Left lung (tissue), 14 donors: ENCODE data around the gene GPR26. TPM values are rescaled to one million over a fixed set of nuclear protein-coding genes. Genes with fewer than 3 reads are reported as not detected.

Source experiments
- ATAC-seq: fragments of 200-7000 bp; cut with Tn5 transposase; one replicate; pipeline ENCODE4 v1.9.1; 2020; ENCODE audit warnings: moderate library complexity
- DNase-seq, 4 donors: peaks; one replicate each; pipeline ENCODE4 v3.0.0-alpha.2; 2013 to 2020
- H3K27ac ChIP-seq, 2 donors: fragments of 200-600 bp; sonication (generic) in 1 of 2; one replicate each; pipeline versions ENCODE4 v1.5.0 to v1.8.0; 2020 to 2021
- H3K27me3 ChIP-seq, 2 donors: fragments of 200-600 bp; sonication (generic) in 1 of 2; one replicate each; pipeline versions ENCODE4 v1.5.0 to v1.8.0; 2020 to 2021
- H3K36me3 ChIP-seq, 2 donors: fragments of 200-600 bp; sonication (generic) in 1 of 2; one replicate each; pipeline versions ENCODE4 v1.5.0 to v1.8.0; 2020 to 2021
- H3K4me1 ChIP-seq, 2 donors: fragments of 200-600 bp; one replicate each; pipeline ENCODE4 v1.8.0; 2021
- H3K4me3 ChIP-seq, 2 donors: fragments of 200-600 bp; sonication (generic) in 1 of 2; one replicate each; pipeline versions ENCODE4 v1.5.0 to v1.8.0; 2020 to 2021; ENCODE audit warnings: mild to moderate bottlenecking in 1 of 2
- H3K9me3 ChIP-seq, 2 donors: fragments of 200-600 bp; sonication (generic) in 1 of 2; one replicate each; pipeline versions ENCODE4 v1.5.0 to v1.8.0; 2020 to 2021
- CTCF ChIP-seq, 2 donors: fragments of 200-600 bp; sonication (generic) in 1 of 2; IDR thresholded peaks; one replicate each; pipeline versions ENCODE4 v1.5.0 to v1.8.0; 2021; ENCODE audit warnings: antibody characterized with exemption in 2 of 2
- intact Hi-C, 2 donors: fragments of 100-400 bp; cut with DNase I; formaldehyde crosslinking; loops; one replicate each; pipeline versions ENCODE4 v1.11.2 to v1.14.2; 2022
- long read RNA-seq, 12 donors: library from polyadenylated mRNA in 2 of 12; unstranded in 2 of 12; transcript quantifications; one replicate each; pipeline ENCODE4 v2.0.0 and lab custom pipeline, GENCODE V29; 2019 to 2026
- polyA plus RNA-seq, 6 donors: library from polyadenylated mRNA; unstranded; fragments of 120-200 nt; gene quantifications; one replicate each; pipeline ENCODE4 v1.2.1, GENCODE V29; 2013; ENCODE audit not compliant: insufficient read length in 6 of 6
- total RNA-seq, 2 donors: library from RNA; stranded (reverse); fragmentation: NEBNext Ultra II Directional; extraction: Animal tissue kit (Norgen Biotek cat#: 25700); gene quantifications; one replicate each; pipeline ENCODE4 v1.2.1, GENCODE V29; 2021
- donor health status: DM: no; HTN: yes; CAD: no.
- donor health status: DM: no; HTN: no; CAD: no.

Gene GPR26
- total RNA-seq: not detected
- under 1 TPM in 1 of 6 donors, not detected in 5; 0.01 TPM for polyA plus RNA-seq
- long read RNA-seq, donor 1: 0 reads
- long read RNA-seq, donor 2: 0 reads
- long read RNA-seq, donor 3: 0 reads
- long read RNA-seq, donor 4: 0 reads
- long read RNA-seq, donor 5: 0 reads
- long read RNA-seq, donor 6: 0 reads
- long read RNA-seq, donor 7: 0 reads
- long read RNA-seq, donor 8: 0 reads
- long read RNA-seq, donor 9: 0 reads
- long read RNA-seq, donor 10: 0 reads
- long read RNA-seq, donor 11, full-length matches to known transcripts: 5 of 5 reads
- long read RNA-seq, donor 11, partial matches to known transcripts: 0 of 5 reads
- long read RNA-seq, donor 11, other reads (novel, unspliced or antisense): 0 of 5 reads
- long read RNA-seq, donor 12: 0 reads

GRCh38 chr10:123666318-123667236 lies at the start of gene GPR26:
GPR26 (plus strand) TSS chr10:123666355; CDS start chr10:123666408, 53 bp downstream.
- no peaks in the 10 kb centered on the region for H3K9me3 ChIP-seq
- H3K27ac ChIP-seq: no peak within 1 kb of the TSS
- no peak for ATAC-seq
- no peak within 1 kb of the TSS for H3K4me3 ChIP-seq
- peaks cover 10 to 83% of the 10 kb centered on the region in 2 donors for H3K27me3 ChIP-seq
- TF ChIP-seq CTCF (IDR thresholded peaks at IDR 0.05): no peak
- DNase-seq: no peak
- H3K36me3 ChIP-seq: no peaks in the 10 kb centered on the region
- no peaks in the 10 kb centered on the region for H3K4me1 ChIP-seq
- intact Hi-C loops: no loop called here

- intact Hi-C loops: no loop called here
- Histone ChIP-seq H3K9me3 (no peaks in the 10 kb centered on the region), H3K27ac (no peak overlapping the region), H3K4me3 (no peak overlapping the region), H3K36me3 (no peaks in the 10 kb centered on the region), H3K4me1 (no peaks in the 10 kb centered on the region), H3K27me3 (peaks cover 0 to 20% of the 10 kb centered on the region in 2 donors)
- no peak for TF ChIP-seq CTCF (IDR thresholded peaks at IDR 0.05)
- DNase-seq (no peak), ATAC-seq (no peak)
Observed at GRCh38 chr10:123618224-123618623, 47.9 kb upstream of the GPR26 start.

GRCh38 chr10:123619067-123619855 lies 46.9 kb upstream of the GPR26 start:
- no peak overlapping the region for H3K4me3 ChIP-seq
- no peaks in the 10 kb centered on the region for H3K4me1 ChIP-seq
- H3K27me3 ChIP-seq: peaks cover 0 to 17% of the 10 kb centered on the region in 2 donors
- DNase-seq: no peak
- intact Hi-C loops: no loop called here
- ATAC-seq: no peak
- no peak overlapping the region for H3K27ac ChIP-seq
- no peaks in the 10 kb centered on the region for H3K36me3 ChIP-seq
- TF ChIP-seq CTCF (IDR thresholded peaks at IDR 0.05): no peak
- no peaks in the 10 kb centered on the region for H3K9me3 ChIP-seq

GRCh38 chr10:123620621-123621020 lies 45.5 kb upstream of the GPR26 start:
- TF ChIP-seq CTCF (IDR thresholded peaks at IDR 0.05): no peak
- DNase-seq (no peak), ATAC-seq (no peak)
- Histone ChIP-seq H3K36me3 (no peaks in the 10 kb centered on the region), H3K27ac (no peak overlapping the region), H3K4me3 (no peak overlapping the region), H3K27me3 (peaks cover 0 to 12% of the 10 kb centered on the region in 2 donors), H3K9me3 (no peaks in the 10 kb centered on the region), H3K4me1 (no peaks in the 10 kb centered on the region)
- intact Hi-C loops: no loop called here
